HL-60 (cell line): ENCODE results near the gene EAF2.

Experiments
- POLR2AphosphoS5 ChIP-seq: IDR thresholded peaks from 2 replicates; pipeline ENCODE4 v1.6.1; 2012; ENCODE audit warnings: low read depth
- SPI1 ChIP-seq: IDR thresholded peaks from 2 replicates; pipeline ENCODE4 v1.6.1; 2012; ENCODE audit warnings: low read depth, mild to moderate bottlenecking, borderline replicate concordance
- TF ChIP-seq, protein P1 (sequence below): IDR thresholded peaks from one replicate; pipeline ENCODE4 v1.5.1; 2011; ENCODE audit warnings: low read length, control low read depth, inconsistent platforms; ENCODE audit not compliant: insufficient read depth
- TF ChIP-seq, protein P2 (sequence below): IDR thresholded peaks from 2 replicates; pipeline ENCODE4 v1.6.1; 2012; ENCODE audit warnings: low read depth; ENCODE audit not compliant: insufficient replicate concordance

DNA sequence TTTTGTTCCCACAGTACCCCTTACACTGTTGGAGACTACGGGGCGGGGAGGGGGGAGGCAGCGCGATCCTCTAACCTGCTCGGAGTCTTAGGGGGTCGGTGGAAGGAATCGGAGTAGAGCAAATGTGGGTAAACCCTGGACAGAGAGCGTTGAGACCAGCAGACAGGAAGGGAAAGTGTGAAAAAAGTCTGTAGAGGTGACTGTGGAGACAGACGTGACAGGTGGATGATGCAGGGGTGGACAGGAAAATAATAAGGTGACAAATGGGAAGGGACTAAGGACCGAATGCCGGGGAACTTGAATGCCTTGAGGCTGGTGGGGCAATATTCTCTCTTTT is 424 bp downstream of the EAF2 start:
- TF ChIP-seq POLR2AphosphoS5 (no peak), SPI1 (no peak)
- TF ChIP-seq, protein P1, sequence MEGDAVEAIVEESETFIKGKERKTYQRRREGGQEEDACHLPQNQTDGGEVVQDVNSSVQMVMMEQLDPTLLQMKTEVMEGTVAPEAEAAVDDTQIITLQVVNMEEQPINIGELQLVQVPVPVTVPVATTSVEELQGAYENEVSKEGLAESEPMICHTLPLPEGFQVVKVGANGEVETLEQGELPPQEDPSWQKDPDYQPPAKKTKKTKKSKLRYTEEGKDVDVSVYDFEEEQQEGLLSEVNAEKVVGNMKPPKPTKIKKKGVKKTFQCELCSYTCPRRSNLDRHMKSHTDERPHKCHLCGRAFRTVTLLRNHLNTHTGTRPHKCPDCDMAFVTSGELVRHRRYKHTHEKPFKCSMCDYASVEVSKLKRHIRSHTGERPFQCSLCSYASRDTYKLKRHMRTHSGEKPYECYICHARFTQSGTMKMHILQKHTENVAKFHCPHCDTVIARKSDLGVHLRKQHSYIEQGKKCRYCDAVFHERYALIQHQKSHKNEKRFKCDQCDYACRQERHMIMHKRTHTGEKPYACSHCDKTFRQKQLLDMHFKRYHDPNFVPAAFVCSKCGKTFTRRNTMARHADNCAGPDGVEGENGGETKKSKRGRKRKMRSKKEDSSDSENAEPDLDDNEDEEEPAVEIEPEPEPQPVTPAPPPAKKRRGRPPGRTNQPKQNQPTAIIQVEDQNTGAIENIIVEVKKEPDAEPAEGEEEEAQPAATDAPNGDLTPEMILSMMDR: no peak
- TF ChIP-seq, protein P2, sequence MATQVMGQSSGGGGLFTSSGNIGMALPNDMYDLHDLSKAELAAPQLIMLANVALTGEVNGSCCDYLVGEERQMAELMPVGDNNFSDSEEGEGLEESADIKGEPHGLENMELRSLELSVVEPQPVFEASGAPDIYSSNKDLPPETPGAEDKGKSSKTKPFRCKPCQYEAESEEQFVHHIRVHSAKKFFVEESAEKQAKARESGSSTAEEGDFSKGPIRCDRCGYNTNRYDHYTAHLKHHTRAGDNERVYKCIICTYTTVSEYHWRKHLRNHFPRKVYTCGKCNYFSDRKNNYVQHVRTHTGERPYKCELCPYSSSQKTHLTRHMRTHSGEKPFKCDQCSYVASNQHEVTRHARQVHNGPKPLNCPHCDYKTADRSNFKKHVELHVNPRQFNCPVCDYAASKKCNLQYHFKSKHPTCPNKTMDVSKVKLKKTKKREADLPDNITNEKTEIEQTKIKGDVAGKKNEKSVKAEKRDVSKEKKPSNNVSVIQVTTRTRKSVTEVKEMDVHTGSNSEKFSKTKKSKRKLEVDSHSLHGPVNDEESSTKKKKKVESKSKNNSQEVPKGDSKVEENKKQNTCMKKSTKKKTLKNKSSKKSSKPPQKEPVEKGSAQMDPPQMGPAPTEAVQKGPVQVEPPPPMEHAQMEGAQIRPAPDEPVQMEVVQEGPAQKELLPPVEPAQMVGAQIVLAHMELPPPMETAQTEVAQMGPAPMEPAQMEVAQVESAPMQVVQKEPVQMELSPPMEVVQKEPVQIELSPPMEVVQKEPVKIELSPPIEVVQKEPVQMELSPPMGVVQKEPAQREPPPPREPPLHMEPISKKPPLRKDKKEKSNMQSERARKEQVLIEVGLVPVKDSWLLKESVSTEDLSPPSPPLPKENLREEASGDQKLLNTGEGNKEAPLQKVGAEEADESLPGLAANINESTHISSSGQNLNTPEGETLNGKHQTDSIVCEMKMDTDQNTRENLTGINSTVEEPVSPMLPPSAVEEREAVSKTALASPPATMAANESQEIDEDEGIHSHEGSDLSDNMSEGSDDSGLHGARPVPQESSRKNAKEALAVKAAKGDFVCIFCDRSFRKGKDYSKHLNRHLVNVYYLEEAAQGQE: no peak
